22Rv1 (cell line): ENCODE results near the gene XPNPEP1.

Source experiments
- H3K27ac ChIP-seq: fragments of 450-650 bp; 2 replicates; pipeline ENCODE4 v1.5.1; 2017
- CTCF ChIP-seq: fragments of 450-650 bp; IDR thresholded peaks from 2 replicates; pipeline ENCODE4 v1.5.1; 2017; ENCODE audit warnings: mild to moderate bottlenecking
- ZFX ChIP-seq: fragments of 450-650 bp; IDR thresholded peaks from 2 replicates; pipeline ENCODE4 v1.6.1; 2017; ENCODE audit warnings: antibody characterized with exemption, borderline replicate concordance

Gene XPNPEP1

DNA sequence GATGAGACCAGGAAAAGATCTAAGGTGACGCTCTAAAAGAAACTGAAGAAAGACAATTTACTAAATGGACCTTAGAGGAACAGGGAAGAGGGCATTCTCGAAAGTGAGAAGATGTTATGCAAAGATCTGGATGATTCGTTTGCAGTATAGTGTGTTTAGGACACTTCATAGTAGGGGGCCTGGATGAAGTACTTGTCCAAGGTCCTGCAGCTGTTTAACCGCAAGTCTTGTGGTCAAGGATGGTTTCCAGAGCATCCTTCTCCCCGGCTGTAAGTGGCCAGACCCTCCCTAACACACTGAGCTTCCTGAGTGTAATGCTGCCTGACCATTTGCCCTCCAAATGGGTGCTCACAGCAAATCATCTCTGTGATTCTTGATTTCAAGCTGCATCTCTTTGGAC is 101.6 kb downstream of the XPNPEP1 start:
- no peak overlapping the region for H3K27ac ChIP-seq
- no peak for TF ChIP-seq CTCF
- TF ChIP-seq ZFX: no peak

GRCh38 chr10:109820620-109821405 is 102.5 kb downstream of the XPNPEP1 start:
- TF ChIP-seq ZFX (no peak), CTCF (no peak)
- no peak overlapping the region for H3K27ac ChIP-seq

GRCh38 chr10:109819807-109820206 is 103.5 kb downstream of the XPNPEP1 start:
- H3K27ac ChIP-seq: no peak overlapping the region
- TF ChIP-seq ZFX (no peak), CTCF (no peak)
